Activated naive CD4-positive, alpha-beta T cell treated with anti-CD3 and anti-CD28 coated beads, Interleukin-2, amount 50 U/mL, for 24 hours (primary cell): ENCODE results near the gene PSG5.
"Not testable (repeated sequence)": the region's sequence is repeated elsewhere in the genome, so short reads cannot be mapped to it uniquely, and the experiment has no call there.

ENCODE experiments used
- H3K27ac Mint-ChIP-seq: one replicate; pipeline ENCODE4 v1.8.0; 2021; ENCODE audit warnings: mild to moderate bottlenecking, mixed read lengths
- H3K27me3 Mint-ChIP-seq: one replicate; pipeline ENCODE4 v1.8.0; 2021; ENCODE audit warnings: mixed read lengths
- H3K36me3 Mint-ChIP-seq: one replicate; pipeline ENCODE4 v1.8.0; 2021; ENCODE audit warnings: mixed read lengths
- H3K4me1 Mint-ChIP-seq: one replicate; pipeline ENCODE4 v1.8.0; 2021; ENCODE audit warnings: mixed read lengths
- H3K4me3 Mint-ChIP-seq: one replicate; pipeline ENCODE4 v1.8.0; 2021; ENCODE audit warnings: mild to moderate bottlenecking, mixed read lengths
- H3K9me3 Mint-ChIP-seq: one replicate; pipeline ENCODE4 v1.8.0; 2021; ENCODE audit warnings: mixed read lengths

PSG5 gene

GRCh38 chr19:43186311-43186935 lies at the start of gene PSG5:
TSS of gene PSG5 (minus strand) at chr19:43186536. CDS start at chr19:43186405, 131 bp downstream.
- H3K9me3 Mint-ChIP-seq, H3K27ac Mint-ChIP-seq, H3K4me3 Mint-ChIP-seq, H3K36me3 Mint-ChIP-seq, H3K4me1 Mint-ChIP-seq: not testable (repeated sequence)
- peaks cover 14% of the 10 kb centered on the region for H3K27me3 Mint-ChIP-seq

DNA sequence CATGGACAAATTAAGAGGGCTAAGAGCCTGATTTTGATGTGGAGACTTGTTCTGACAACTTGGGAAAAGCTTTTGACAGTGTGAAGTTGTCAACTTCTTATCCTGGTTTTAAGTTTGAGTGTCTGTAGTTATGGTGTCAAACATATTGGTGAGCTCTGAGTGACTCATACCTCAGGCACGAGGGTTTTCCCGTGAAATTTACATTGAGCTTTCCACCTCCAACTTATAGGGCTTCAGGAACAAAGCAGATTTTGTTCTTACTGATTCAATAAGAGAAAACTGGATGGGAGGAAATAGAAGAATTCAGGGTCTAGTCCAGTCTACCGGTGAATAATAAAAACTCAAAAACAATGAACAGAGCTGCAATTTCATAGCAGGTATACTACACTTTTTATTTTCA lies 49.4 kb upstream of the PSG5 start:
- H3K27me3 Mint-ChIP-seq, H3K27ac Mint-ChIP-seq, H3K4me1 Mint-ChIP-seq, H3K36me3 Mint-ChIP-seq, H3K4me3 Mint-ChIP-seq: not testable (repeated sequence)
- peaks cover 23% of the 10 kb centered on the region for H3K9me3 Mint-ChIP-seq

DNA sequence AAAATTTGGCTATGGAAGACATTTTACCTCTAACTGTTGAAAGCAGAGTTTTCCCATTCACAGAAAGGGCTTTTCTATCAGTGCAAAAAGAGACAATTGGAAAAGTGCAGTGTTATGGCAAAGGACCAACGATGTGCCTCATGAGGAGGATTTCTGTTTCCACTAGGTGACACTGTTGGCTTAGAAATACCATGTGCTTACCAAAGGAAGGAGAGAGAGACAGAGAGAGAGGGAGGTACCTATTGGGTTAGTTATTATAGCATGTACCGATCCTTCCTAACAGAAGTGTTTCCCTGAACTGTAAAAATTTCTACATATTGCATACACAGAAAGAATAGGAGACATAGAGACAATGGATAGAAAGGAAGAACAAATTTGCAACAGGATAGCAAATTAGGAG lies 43.0 kb upstream of the PSG5 start:
- Mint-ChIP-seq H3K4me1 (no peaks in the 10 kb centered on the region), H3K27ac (no peak overlapping the region), H3K4me3 (no peak overlapping the region), H3K9me3 (peaks cover 14% of the 10 kb centered on the region), H3K27me3 (peaks cover 2% of the 10 kb centered on the region), H3K36me3 (peaks cover 5% of the 10 kb centered on the region)

- peaks cover 14% of the 10 kb centered on the region for H3K9me3 Mint-ChIP-seq
- not testable (repeated sequence) for H3K27me3 Mint-ChIP-seq, H3K4me3 Mint-ChIP-seq, H3K27ac Mint-ChIP-seq, H3K4me1 Mint-ChIP-seq, H3K36me3 Mint-ChIP-seq
Measured at GRCh38 chr19:43228730-43229129, 42.4 kb upstream of the PSG5 start.

GRCh38 chr19:43226986-43227385 lies 40.6 kb upstream of the PSG5 start:
- H3K36me3 Mint-ChIP-seq, H3K4me3 Mint-ChIP-seq, H3K4me1 Mint-ChIP-seq, H3K27ac Mint-ChIP-seq, H3K27me3 Mint-ChIP-seq: not testable (repeated sequence)
- H3K9me3 Mint-ChIP-seq, result peaks cover 14% of the 10 kb centered on the region

DNA sequence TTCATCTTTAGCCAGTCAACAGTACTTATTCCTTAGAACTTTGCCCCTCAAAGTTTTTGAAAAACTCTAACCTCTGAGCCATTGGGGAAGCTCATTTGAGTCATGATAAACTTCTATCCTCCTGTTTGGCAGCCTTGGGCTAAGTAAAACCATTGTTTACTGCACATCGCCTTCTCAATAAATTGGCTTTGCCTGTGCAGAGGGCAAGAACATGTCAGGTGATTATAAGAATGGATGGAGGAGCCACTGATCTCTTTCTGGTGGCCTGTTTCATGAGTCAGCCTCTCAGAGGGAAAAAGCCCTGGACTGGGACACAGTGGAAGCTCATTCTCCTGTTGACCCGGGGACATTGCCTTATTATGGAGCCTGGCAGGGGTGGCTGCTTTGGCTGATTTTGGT lies 38.5 kb upstream of the PSG5 start:
- Mint-ChIP-seq H3K36me3 (peaks cover 4% of the 10 kb centered on the region), H3K27me3 (peaks cover 2% of the 10 kb centered on the region), H3K4me3 (no peak overlapping the region), H3K9me3 (peaks cover 14% of the 10 kb centered on the region), H3K4me1 (no peaks in the 10 kb centered on the region), H3K27ac (no peak overlapping the region)

DNA sequence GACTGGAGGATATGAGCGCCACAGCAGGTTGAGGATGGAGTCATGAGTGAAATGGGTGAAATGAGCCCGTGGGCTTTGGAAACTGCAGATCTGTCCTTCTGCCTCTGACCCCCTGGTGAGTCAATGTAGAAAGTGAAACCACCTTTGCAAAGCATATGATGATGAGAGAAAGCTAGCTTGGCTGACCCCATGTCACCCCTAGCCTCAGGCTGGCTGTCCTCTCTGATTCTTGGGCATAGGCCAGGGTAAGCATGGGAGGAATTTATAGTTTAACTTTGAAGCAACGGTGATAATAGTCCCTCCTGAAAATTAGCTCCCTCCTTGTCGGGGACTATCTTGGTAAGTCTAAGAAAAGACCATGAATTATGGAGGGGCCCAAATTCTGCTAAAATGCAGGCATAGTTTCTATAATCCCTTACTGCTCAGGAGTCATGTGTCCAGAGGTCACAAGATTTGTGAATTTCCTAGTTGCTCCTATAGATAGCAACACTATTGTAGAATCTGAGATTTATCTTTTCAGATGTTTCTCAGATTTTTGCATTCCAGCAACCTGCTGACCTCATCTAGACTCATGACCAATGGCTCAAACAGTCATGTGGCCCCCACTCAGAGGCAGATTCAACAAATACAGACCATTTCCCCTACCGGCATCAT lies 38.0 kb upstream of the PSG5 start:
- not testable (repeated sequence) for H3K9me3 Mint-ChIP-seq, H3K27ac Mint-ChIP-seq, H3K4me1 Mint-ChIP-seq, H3K4me3 Mint-ChIP-seq, H3K36me3 Mint-ChIP-seq, H3K27me3 Mint-ChIP-seq

DNA sequence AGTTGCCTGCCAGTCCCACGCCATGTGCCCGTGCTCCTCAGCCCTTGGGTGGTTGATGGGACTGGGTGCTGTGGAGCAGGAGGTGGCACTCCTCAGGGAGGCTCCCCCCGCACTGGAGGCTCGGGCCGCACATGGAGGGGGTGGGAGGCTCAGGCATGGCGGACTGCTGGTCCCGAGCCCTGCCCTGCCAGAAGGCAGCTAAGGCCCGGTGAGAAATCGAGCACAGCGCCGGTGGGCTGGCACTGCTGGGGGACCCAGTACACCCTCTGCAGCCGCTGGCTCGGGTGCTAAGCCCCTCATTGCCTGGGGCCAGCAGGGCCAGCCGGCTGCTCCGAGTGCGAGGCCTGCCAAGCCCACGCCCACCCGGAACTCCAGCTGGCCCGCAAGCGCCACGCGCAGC lies 35.6 kb upstream of the PSG5 start:
- H3K27me3 Mint-ChIP-seq, H3K4me1 Mint-ChIP-seq, H3K27ac Mint-ChIP-seq, H3K36me3 Mint-ChIP-seq, H3K4me3 Mint-ChIP-seq: not testable (repeated sequence)
- H3K9me3 Mint-ChIP-seq, result peaks cover 14% of the 10 kb centered on the region

GRCh38 chr19:43219136-43219535 lies 32.8 kb upstream of the PSG5 start:
- peaks cover 15% of the 10 kb centered on the region for H3K27me3 Mint-ChIP-seq
- not testable (repeated sequence) for H3K4me3 Mint-ChIP-seq, H3K4me1 Mint-ChIP-seq, H3K27ac Mint-ChIP-seq, H3K36me3 Mint-ChIP-seq
- peaks cover 13% of the 10 kb centered on the region for H3K9me3 Mint-ChIP-seq

- H3K27ac Mint-ChIP-seq, H3K4me1 Mint-ChIP-seq, H3K36me3 Mint-ChIP-seq, H3K4me3 Mint-ChIP-seq, H3K9me3 Mint-ChIP-seq: not testable (repeated sequence)
- peaks cover 15% of the 10 kb centered on the region for H3K27me3 Mint-ChIP-seq
Measured at GRCh38 chr19:43215881-43216280, 29.5 kb upstream of the PSG5 start.

DNA sequence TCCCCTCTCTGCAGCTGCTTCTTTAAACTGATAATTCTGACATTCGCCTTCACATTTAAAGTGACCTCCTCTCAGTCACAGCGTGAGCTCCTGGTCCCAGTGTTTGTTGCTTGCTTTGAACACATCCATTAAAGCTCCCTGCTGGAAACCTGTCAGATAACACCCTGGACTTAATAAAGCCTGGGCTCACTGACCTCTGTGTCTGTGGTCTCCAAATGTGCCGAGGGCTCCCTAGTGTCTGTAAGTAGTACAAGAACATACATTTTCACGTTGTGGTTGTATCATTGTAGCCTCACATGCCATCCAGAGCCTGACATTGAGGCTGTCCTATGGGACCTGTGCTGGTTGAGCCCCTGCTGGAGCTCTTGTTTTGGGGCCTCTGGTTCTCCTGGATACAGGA lies 21.7 kb upstream of the PSG5 start:
- Mint-ChIP-seq H3K4me3 (no peak overlapping the region), H3K27me3 (peaks cover 8% of the 10 kb centered on the region), H3K27ac (no peak overlapping the region), H3K36me3 (no peaks in the 10 kb centered on the region), H3K4me1 (no peaks in the 10 kb centered on the region), H3K9me3 (peaks cover 5% of the 10 kb centered on the region)

DNA sequence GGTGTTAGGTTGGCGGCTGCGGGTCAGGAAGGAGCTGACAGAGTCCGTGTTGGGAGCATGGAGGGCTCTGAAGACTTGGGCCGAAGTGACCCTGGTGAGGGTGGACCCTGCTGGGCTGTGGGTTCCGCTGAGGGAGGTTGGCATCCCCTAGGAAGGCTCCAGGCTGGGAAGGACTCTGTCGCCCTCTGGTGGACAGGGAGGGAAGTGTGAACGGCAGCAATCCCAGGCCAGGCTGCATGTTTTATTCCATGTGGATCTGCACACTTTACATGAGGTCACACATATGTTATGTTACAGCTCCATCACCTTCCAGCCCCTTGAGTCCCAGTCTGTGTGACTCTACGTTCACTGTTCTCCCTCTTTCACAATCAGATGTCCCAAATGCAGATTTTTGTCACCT lies 20.8 kb upstream of the PSG5 start:
- H3K27ac Mint-ChIP-seq, H3K4me1 Mint-ChIP-seq, H3K36me3 Mint-ChIP-seq, H3K27me3 Mint-ChIP-seq, H3K4me3 Mint-ChIP-seq, H3K9me3 Mint-ChIP-seq: not testable (repeated sequence)

DNA sequence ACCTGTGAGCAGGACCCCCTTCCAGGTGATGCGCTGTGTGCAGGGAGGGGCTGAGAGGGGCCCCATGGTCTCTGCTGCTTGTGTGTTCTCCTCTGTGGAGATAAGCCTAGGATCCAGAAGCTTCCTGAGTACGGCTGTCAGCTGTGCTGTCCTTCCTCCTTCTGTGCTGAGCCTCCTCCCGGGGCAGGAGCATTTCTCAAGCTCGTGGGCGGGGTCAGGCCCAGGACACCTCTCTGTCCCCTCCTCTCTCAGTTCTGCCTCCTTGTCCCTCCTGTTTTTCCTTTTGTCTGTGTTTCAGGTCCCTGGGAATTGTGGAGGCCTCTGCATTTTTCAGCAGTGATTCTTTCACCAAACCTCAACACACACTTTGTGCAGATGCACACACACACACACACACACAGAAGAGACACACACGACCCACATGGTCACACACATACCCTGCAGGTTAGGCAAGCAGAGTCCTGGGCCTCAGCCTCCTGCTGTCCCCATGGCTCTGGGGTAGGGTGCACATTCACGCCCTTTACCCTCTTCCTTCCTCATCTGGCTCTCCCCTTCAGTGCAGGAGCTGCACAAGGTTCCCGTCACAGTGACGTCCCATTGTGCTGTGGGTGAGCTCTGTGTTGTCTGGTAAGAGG lies 19.3 kb upstream of the PSG5 start, which contains the start of gene PSG4:
TSS of gene PSG4 (minus strand) at position 168 of the 635 bp plus-strand sequence. CDS start at position 66, 102 bp downstream.
- H3K36me3 Mint-ChIP-seq, H3K27ac Mint-ChIP-seq: not testable (repeated sequence)

GRCh38 chr19:43203611-43204010 lies 17.3 kb upstream of the PSG5 start:
- H3K9me3 Mint-ChIP-seq, H3K4me1 Mint-ChIP-seq, H3K36me3 Mint-ChIP-seq, H3K4me3 Mint-ChIP-seq, H3K27ac Mint-ChIP-seq, H3K27me3 Mint-ChIP-seq: not testable (repeated sequence)

More for the DNA sequence above, 19.3 kb upstream of the PSG5 start, which contains the start of gene PSG4:
- H3K9me3 Mint-ChIP-seq, H3K4me3 Mint-ChIP-seq, H3K4me1 Mint-ChIP-seq, H3K27me3 Mint-ChIP-seq: not testable (repeated sequence)

DNA sequence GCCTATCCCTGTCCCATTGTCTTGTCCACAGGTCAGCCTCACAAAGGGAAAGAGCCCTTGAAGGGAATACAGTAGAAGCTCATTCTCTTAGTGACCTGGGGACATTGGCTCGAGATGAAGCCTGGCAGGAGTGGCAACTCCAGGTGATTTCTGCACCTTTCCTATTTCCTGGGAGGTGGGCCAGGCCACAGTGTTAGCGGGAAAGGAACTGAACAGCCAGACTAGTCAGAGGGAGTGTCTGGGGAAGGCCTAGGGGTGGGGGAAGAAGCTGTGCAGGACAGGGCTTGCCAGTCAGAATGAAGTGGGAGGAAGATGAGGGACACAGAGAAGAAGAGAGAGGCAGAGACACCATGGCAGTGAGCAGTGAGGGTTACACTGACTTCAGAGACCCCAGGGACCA lies 15.6 kb upstream of the PSG5 start:
- H3K4me3 Mint-ChIP-seq, H3K4me1 Mint-ChIP-seq, H3K27me3 Mint-ChIP-seq, H3K36me3 Mint-ChIP-seq, H3K9me3 Mint-ChIP-seq, H3K27ac Mint-ChIP-seq: not testable (repeated sequence)

DNA sequence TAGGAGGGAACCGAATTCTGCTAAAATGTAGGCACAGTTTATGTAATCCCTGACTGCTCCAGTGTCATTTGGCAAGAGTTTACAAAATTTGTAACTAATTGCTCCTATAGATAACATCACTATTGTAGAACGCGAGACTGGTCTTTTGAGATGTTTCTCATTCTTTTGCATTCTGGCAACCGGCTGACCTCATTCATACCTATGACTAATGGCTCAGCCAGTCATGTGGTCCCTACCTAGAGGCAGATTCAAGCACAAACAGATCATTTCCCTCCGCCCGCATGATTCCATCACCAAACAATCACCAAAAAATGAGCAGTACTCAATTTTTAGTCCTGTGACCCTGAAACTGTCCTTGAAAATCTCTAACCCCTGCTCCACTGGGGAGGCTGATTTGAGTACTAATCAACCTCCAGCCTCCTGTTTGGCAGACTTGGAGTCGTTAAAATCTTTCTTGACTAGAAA lies 15.0 kb upstream of the PSG5 start:
- not testable (repeated sequence) for H3K9me3 Mint-ChIP-seq

More for the DNA sequence above, 15.0 kb upstream of the PSG5 start:
- H3K27me3 Mint-ChIP-seq, H3K4me1 Mint-ChIP-seq, H3K4me3 Mint-ChIP-seq, H3K36me3 Mint-ChIP-seq, H3K27ac Mint-ChIP-seq: not testable (repeated sequence)
